Prostate gland (tissue), 2 donors: ENCODE measurements around the gene RTN1.

ENCODE experiments used
- CTCF ChIP-seq, 4 experiments: fragments of 200-600 bp in 2 of 4; fragments of 450-650 bp in 2 of 4; sonication (generic) in 2 of 4; IDR thresholded peaks; 1 replicate in 3 of 4; 2 replicates in 1 of 4; pipeline ENCODE4 v1.5.1; 2016 to 2019; ENCODE audit warnings: antibody characterized with exemption in 4 of 4, mild to moderate bottlenecking in 2 of 4, moderate library complexity in 2 of 4
- POLR2A ChIP-seq: fragments of 450-650 bp; IDR thresholded peaks from one replicate; pipeline ENCODE4 v1.6.1; 2016; ENCODE audit warnings: antibody characterized with exemption, mild to moderate bottlenecking
- POLR2AphosphoS5 ChIP-seq: sonication (generic); formaldehyde crosslinking; IDR thresholded peaks from one replicate; pipeline ENCODE4 v1.6.1; 2017; ENCODE audit warnings: antibody characterized with exemption

- TF ChIP-seq CTCF (IDR thresholded peaks at IDR 0.05) (no peak), POLR2A (no peak), POLR2AphosphoS5 (no peak)
Observed at GRCh38 chr14:59711080-59711479, 159.5 kb downstream of the RTN1 start.
